GM21447 (cell line): ENCODE measurements around the gene HLA-E.
A peak's percentile ranks its signal among the peaks of the same experiment; 100 is the strongest.
"Not testable (repeated sequence)": the region's sequence is repeated elsewhere in the genome, so short reads cannot be mapped to it uniquely, and the experiment has no call there.

Experiments used
- ATAC-seq: cut with Tn5 transposase; IDR thresholded peaks from one replicate; pipeline ENCODE4 v1.9.1; 2021; ENCODE audit not compliant: unreplicated experiment

Gene HLA-E

DNA sequence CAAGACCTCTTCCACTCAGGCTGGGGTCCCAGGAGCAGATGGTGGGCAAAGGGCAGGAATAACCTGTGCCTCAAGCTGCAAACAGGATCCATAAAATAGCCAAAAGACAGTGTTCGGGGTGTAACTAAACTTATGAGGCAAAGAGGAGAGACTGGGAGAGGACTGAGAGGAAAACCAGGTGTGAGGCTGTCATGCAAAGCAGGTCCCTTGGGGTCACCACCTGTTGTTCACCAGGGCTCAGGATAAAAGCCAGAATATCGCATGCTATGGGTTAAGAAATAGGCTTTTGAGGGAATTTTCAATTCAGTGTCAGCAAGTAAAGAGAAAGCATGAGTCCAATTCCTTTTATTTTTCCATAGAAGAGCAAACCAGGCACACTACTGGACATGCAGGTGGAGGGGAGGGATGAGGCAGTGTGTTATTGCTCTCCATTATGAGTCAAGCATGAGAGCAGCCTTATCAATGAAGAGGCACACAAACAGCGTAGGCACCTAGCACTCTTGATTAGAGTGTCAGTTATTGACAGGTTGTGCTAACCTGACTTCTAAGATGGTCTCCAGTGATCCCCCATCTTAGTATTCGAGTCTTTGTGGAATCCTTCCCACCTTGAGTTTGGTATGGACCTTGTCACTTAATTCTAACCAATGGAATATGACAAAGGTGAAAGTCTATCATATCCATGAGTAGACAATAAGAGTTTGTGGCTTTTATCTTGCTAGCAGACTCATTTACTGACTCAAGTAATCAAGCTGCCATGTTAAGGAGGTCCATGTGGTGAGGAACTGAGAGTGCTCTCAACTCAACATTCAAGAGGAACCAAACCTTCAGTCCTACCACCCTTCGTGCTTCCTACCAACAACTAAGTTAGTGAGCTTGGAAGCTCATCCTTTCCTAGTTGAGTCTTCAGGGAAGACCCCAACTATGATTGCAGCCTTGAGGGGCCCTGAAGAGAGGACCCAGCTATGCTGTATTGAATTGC is 18.8 kb downstream of the HLA-E start:
- peak; percentile 52 for ATAC-seq

DNA sequence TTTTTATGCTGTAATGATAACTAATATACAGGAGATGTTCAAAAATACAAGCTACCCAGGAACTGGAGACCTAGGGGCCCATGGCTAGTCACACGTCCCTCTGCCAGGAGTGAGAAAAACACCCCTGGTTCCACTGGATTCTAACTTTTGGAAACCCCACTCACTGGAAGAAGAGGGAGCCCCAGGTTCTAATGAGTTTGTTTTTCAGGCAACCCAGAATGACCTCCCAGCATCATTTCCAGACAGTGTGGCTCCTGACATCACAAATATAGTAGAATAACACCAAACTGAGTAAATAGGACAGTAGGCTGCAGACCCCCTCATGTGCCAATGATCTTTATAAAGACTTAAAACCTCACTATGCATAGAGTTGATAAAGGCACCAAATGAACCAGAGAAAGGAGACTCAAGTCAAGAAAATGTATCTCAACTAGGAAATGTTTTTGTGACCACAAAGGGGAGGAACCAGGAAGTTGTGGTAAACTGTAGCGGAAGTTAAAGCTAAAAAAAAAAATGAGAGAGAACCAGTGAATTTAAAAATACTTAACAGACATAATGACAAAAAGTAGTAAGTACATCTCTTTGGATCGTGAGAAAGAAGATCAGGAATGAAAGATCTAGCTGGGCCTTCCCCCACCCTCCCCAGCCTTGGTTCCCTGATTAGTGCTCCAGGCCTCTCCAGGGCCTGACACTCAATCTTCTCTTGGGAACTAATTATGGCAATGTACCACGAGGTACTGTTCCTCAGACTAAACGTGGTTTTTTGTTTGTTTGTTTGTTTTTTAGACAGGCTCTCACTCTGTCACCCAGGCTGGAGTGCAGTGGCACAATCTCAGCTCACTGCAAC is 19.8 kb downstream of the HLA-E start:
- peak; percentile 58 for ATAC-seq

DNA sequence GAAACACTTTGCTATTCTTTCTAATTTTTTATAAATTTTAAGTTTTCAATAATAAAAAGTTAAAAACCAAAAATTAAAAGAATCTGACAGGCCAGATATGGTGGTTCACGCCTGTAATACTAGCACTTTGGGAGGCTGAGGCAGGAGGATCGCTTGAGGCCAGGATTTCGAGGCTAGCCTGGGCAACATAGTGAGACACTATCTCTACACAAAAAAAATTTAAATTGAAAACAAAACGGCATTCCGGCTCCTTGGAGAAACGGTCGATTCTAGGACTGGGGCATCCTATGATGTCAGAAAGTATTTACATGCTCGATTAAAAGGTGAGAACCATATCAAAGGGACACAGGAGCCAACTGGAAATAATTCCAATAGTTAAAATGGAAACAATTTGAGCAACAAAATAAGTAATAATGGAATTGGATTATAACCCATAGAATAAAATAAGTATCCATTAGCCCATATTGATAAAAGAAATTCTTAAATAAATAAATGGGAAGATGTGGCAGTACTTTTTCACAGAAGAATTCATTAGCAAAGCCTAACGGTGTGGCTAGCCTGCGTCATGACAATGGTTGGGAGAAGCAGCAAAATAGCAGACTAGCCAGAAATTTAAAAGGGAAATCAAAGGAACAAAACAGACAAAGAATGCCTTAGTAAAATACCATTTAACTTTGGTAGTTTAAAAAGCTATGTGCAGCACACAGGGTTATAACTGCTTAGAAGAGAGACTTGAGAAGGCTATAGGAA is 21.3 kb downstream of the HLA-E start:
- no peak for ATAC-seq

DNA sequence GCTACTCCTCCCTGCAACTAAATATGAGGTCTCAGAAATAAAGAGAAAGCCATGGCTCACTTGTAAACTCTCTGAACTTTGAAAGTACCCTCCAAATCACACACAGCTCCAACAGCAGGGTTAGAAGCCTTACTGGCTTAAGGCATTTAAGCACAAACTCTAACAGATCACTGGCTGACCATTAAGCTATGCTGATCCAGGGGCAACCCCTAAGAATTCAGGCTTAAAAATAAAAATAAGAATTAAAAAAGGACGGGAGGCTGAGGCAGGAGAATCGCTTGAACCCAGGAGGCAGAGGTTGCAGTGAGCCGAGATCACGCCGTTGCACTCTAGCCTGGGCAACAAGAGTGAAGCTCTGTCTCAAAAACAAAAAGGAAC is 21.8 kb downstream of the HLA-E start:
- ATAC-seq = no peak

DNA sequence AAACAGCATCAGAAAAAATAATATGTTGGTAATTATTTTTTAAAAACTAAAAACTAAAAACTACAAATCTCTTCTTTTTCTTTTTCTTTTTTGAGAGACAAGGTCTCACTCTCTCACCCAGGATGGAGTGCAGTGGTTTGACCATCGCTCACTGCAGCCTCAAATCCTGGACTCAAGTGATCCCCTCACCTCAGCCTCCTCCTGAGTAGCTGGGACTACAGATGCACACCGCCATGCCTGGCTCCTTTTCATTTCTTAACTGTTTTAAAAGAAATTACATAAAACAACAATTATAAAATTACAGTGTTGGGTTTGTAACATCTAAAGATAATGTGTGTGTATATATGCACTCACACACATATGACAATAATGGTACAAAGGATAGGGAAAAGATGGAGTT is 24.1 kb downstream of the HLA-E start:
- ATAC-seq = no peak

DNA sequence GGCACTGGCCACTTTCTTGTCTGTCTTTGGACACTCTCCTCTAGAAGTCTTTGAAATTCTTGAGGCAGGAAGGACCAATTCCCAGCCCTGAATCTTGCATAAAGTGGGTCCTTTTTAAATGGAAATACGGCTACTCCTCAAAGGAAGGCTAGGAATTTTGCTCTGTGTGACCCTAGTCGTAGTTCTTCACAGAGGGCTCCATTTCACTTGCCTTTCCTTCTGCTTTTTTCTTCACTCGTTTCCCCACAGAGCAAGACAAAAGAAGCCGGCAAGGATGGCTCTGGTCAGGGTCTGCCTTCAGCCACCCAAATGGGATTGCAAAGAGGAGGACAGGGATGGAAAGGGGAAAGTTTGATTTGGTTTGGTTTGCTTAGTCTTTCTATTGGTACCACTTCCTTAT is 25.8 kb downstream of the HLA-E start:
- ATAC-seq = no peak

DNA sequence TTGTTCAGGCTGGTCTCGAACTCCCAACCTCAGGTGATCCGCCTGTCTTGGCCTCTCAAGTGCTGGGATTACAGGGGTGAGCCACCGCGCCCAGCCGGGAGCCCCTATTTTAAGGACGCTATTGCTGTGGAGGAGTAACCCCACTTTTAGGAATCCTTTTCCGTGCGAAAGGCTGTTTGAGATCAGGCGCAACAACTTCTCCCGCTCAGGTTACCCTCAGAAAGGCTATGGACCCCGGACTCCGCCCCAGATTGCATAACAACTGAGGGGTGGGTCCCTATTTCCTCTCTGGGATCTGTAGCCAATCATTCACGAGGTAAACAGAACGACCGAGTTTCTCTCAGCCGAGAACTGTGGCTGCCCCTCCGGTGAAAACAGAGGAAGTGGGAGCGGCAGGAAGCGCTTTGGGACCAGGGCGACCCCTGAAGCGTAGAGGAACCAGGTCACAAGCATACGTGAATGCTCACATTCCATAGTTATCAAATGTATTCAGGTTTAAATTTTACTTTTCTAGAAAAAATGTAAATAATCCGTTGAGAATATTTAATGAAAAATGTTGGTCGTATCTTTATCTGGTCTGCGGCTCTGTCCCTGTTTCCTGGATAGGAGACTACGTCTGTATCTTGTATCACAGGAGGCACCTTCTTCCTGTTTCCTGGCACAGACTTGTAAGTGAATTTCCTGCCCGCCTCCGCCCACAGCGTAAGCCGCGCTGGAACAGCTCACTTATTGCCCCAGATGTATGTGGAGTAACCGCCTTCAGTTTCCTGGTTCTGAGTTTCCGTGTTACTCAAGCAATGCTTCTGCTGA is 26.8 kb downstream of the HLA-E start:
- peak; percentile 70 for ATAC-seq

DNA sequence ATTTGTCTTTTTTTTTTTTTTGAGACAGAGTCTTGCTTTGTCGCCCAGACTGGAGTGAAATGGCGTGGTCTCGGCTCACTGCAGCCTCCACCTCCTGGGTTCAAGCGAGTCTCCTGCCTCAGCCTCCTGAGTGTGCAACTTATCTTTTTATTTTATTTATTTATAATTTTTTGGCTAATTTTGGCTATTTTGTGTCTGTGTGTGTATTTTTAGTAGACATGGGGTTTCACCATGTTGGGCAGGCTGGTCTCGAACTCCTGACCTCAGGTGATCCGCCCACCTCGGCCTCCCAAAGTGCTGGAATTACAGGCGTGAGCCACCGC is 27.4 kb downstream of the HLA-E start:
- ATAC-seq = not testable (repeated sequence)

DNA sequence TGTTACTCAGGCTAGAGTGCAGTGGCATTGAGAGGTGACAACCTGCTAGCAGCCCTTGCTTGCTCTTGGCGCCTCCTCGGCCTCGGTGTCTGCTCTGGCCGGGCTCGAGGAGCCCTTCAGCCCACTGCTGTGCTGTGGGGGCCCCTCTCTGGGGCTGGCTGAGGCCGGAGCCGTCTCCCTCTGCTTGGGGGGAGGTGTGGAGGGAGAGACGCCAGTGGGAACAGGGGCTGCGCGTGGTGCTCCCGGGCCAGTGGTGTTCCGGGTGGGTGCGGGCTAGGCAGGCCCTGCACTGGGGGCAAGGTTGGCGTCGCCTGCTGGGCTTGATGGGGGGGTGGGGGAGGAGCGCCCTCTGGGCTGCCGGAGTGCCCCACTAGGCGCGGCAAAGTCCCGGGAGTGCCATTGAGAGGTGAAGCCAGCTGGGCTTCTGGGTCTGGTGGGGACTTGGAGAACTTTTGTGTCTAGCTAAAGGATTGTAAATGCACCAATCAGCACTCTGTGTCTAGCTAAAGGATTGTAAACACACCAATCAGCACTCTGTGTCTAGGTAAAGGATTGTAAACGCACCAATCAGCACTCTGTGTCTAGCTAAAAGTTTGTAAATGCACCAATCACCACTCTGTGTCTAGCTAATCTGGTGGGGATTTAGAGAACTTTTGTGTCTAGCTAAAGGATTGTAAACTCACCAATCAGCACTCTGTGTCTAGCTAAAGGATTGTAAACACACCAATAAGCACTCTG is 28.6 kb downstream of the HLA-E start:
- ATAC-seq = not testable (repeated sequence)

DNA sequence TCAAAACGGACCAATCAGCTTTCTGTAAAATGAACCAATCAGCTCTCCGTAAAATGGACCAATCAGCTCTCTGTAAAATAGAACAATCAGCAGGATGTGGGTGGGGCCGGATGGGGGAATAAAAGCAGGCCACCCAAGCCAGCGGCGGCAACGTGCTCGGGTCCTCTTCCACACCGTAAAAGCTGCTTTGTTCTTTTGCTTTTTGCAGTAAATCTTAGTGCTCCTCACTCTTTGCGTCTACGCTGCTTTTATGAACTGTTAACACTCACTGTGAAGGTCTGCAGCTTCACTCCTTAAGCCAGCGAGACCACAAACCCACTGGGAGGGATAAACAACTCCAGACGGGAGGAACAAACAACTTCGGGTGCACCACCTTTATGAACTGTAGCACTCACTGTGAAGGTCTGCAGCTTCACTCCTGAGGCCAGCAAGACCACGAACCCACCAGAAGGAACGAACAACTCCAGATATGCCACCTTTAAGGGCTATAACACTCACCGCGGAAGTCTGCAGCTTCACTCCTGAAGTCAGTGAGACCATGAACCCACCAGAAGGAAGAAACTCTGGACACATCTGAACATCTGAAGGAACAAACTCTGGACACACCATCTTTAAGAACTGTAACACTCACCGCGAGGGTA is 29.3 kb downstream of the HLA-E start:
- not testable (repeated sequence) for ATAC-seq

DNA sequence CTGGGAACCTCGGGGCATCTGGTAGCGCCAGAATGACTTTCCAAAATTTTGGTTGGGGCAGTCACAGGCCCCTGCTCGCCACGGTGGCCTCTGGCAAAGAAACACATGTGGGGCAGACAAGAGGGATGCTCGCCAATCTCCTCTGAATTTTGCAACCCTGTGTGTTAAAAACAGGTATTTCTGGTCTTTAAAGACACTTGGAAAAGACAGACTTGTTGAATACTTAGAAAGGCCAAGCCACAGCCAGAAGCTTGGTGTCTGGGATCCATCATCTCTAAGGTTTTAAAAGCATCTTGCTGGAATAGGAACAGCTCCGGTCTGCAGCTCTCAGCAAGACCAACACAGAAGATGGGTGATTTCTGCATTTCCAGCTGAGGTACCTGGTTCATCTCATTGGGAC is 31.2 kb downstream of the HLA-E start:
- ATAC-seq = no peak

DNA sequence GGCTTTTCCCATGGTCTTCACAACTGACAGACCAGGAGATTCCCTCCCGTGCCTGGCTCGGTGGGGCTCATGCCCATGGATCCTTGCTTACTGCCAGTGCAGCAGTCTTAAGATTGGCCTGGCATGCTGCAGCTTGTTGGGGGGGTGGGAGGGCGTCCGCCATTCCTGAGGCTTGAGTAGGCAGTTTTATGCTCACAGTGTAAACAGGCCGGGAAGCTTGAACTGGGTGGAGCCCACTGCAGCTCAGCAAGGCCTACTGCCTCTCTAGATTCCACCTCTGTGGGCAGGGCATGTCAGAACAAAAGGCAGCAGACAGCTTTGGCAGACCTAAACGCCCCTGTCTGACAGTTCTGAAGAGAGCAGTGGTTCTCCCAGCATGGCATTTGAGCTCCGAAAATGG is 31.8 kb downstream of the HLA-E start:
- ATAC-seq = not testable (repeated sequence)

DNA sequence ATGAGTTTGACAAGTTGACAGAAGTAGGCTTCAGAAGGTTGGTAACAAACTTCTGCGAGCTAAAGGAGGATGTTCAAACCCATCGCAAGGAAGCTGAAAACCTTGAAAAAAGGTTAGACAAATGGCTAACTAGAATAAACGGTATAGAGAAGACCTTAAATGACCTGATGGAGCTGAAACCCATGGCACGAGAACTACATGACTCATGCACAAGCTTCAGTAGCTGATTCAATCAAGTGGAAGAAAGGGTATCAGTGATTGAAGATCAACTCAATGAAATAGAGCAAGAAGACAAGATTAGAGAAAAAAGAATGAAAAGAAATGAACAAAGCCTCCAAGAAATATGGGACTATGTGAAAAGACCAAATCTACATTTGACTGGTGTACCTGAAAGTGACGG is 32.6 kb downstream of the HLA-E start:
- not testable (repeated sequence) for ATAC-seq

DNA sequence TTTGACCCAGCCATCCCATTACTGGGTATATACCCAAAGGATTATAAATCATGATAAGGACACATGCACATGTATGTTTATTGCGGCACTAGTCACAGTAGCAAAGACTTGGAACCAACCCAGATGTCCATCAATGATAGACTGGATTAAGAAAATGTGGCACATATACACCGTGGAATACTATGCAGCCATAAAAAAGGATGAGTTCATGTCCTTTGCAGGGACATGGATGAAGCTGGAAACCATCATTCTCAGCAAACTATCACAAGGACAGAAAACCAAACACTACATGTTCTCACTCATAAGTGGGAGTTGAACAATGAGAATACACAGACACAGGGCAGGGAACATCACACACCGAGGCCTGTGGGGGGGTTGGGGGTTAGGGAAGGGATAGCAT is 37.1 kb downstream of the HLA-E start:
- not testable (repeated sequence) for ATAC-seq

DNA sequence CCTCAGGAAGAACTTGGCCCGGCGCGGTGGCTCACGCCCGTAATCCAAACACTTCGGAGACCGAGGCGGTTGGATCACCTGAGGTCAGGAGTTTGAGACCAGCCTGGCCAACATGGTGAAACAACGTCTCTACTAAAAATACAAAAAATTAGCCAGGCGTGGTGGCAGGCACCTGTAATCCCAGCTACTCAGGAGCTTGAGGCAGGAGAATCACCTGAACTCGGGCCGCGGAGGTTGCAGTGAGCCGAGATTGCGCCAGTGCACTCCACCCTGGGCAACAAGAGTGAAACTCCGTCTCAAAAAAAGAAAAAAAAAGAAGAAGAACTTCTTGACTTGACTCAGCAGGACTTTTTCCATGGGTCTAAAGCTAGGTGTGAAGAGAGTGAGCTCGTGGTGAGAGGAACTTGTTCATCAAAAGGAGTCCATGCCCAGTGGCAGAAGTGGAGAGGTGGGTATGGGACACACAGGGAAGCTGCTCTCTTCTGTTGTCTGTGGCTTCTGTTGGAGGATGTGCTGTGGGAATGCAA is 40.1 kb downstream of the HLA-E start:
- peak; percentile 49 for ATAC-seq

DNA sequence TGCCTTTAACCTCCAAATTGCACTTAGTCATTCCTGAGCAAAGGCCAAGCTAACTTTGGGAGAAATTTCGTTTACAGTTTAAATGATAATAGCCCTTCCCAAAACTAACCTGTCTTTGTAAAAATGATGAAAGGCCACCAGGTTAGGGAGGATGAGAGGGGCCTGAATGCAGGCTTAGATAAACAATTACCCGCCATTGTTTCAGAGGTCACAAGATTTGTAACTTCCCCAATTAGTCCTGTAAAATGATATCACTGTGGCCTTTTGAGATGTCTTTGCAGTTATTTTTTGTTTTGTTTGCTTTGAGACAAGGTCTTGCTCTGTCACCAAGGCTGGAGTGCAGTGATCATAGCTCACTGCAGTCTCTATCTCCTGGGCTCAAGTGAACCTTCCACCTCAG is 40.7 kb downstream of the HLA-E start:
- no peak for ATAC-seq

DNA sequence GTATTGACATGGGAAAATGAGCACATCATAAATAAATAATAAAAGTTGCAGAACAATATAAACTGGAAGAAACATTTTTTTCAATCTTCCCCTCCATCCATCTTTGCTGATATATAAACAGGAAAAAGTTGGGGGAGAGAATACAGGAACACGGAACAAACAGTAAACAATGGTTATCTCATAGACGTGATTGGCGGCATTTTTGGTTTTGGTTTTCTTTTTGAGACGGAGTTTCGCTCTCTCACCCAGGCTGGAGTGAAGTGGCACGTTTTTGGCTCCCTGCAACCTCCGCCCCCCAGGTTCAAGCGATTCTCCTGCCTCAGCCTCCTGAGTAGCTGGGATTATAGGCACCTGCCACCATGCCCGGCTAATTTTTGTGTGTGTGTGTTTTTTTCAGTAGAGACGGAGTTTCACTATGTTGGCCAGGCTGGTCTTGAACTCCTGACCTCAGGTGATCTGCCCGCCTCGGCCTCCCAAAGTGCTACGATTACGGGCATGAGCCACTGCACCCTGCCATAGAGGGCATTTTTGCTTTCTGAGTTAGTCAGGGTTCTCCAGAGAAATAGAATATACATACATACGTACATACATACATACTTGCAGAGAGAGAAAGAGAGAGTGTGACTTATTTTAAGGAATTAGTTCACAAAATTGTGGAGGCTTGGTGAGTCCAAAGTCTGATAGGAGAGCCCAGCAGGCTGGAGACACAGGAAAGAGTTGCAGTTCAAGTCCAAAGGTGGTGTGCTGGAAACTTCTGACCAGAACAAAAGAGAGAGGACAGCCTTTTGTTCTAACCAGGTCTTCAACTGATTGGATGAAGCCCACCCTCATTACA is 44.4 kb downstream of the HLA-E start:
- ATAC-seq = no peak

DNA sequence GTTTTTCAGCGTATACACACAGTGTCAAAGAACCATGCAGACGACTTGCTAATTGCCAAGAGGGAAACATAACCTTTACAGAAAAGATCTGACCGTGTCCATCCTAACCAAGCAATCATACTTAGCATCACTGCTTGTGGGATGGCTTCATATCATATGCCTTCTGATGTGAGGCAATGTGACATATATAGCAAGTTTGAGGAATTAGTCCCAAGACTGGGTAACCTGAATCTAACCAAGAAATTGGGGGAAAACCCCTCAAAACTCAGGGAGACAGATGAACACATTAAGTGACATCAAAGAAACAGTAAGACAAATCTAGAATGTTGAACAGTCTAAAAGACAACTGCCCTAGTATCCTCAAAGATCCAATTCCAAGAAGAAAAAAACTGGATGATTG is 48.6 kb downstream of the HLA-E start:
- ATAC-seq = no peak
